ENCODE measurements around the gene EFCAB6. TPM values are rescaled to one million over a fixed set of nuclear protein-coding genes. Genes with fewer than 3 reads are reported as not detected.

Gene EFCAB6
- total and polyA plus RNA-seq, 5 experiments from 2014 or later, result 0.14 to 1.7 (median 0.58) TPM; not detected in 2

Other genes starting within 250 kb of the EFCAB6 start
- not detected for gene SULT4A1, start 50.2 kb upstream of the EFCAB6 start, total RNA-seq
- not detected for gene SULT4A1, start 50.2 kb upstream of the EFCAB6 start, polyA plus RNA-seq
- gene PNPLA5, start 79.7 kb upstream of the EFCAB6 start, total RNA-seq, result not detected
- gene PNPLA5, start 79.7 kb upstream of the EFCAB6 start, polyA plus RNA-seq, result not detected
- under 1 TPM; 0.60 to 0.63 TPM for gene PNPLA3, start 111.5 kb upstream of the EFCAB6 start, total RNA-seq
- gene PNPLA3, start 111.5 kb upstream of the EFCAB6 start, polyA plus RNA-seq, result not detected
- 10 to 100 TPM; 37.7 to 38.1 TPM for gene SAMM50, start 143.1 kb upstream of the EFCAB6 start, total RNA-seq
- 10 to 100 TPM; 70.2 to 71.6 (median 70.5) TPM for gene SAMM50, start 143.1 kb upstream of the EFCAB6 start, polyA plus RNA-seq
- 1 to 10 TPM; 6.9 to 7.0 TPM for gene PARVB, start 212.0 kb upstream of the EFCAB6 start, total RNA-seq
- gene PARVB, start 212.0 kb upstream of the EFCAB6 start, polyA plus RNA-seq, result under 1 TPM in 1 of 3 donors, not detected in 2; 0.91 TPM